ENCODE results near the gene CACNA1A.

The CACNA1A gene

GRCh38 chr19:13343514-13343913 is 162.8 kb downstream of the CACNA1A start:
- TF ChIP-seq, protein P1, sequence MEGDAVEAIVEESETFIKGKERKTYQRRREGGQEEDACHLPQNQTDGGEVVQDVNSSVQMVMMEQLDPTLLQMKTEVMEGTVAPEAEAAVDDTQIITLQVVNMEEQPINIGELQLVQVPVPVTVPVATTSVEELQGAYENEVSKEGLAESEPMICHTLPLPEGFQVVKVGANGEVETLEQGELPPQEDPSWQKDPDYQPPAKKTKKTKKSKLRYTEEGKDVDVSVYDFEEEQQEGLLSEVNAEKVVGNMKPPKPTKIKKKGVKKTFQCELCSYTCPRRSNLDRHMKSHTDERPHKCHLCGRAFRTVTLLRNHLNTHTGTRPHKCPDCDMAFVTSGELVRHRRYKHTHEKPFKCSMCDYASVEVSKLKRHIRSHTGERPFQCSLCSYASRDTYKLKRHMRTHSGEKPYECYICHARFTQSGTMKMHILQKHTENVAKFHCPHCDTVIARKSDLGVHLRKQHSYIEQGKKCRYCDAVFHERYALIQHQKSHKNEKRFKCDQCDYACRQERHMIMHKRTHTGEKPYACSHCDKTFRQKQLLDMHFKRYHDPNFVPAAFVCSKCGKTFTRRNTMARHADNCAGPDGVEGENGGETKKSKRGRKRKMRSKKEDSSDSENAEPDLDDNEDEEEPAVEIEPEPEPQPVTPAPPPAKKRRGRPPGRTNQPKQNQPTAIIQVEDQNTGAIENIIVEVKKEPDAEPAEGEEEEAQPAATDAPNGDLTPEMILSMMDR (IDR thresholded peaks at IDR 0.05; ENCODE audit: low read length, missing control alignments), result no peak
- no peak for DNase-seq (ENCODE audit: low read depth)
- H3K4me3 ChIP-seq (replicated peaks; ENCODE audit: low read depth, low read length), result no peak overlapping the region

GRCh38 chr19:13342672-13343071 is 163.6 kb downstream of the CACNA1A start:
- TF ChIP-seq, protein P1 (IDR thresholded peaks at IDR 0.05; ENCODE audit: low read length, missing control alignments), result no peak
- DNase-seq (ENCODE audit: low read depth), result no peak
- H3K4me3 ChIP-seq (replicated peaks; ENCODE audit: low read depth, low read length), result no peak overlapping the region

- no peak for DNase-seq (ENCODE audit: low read depth)
- H3K4me3 ChIP-seq (replicated peaks; ENCODE audit: low read depth, low read length), result no peak overlapping the region
- TF ChIP-seq, protein P1 (IDR thresholded peaks at IDR 0.05; ENCODE audit: low read length, missing control alignments), result no peak
Measured at GRCh38 chr19:13339869-13340268, 166.4 kb downstream of the CACNA1A start.

- H3K4me3 ChIP-seq (replicated peaks; ENCODE audit: low read depth, low read length), result no peak overlapping the region
- TF ChIP-seq, protein P1 (IDR thresholded peaks at IDR 0.05; ENCODE audit: low read length, missing control alignments), result no peak
- no peak for DNase-seq (ENCODE audit: low read depth)
Measured at GRCh38 chr19:13337181-13337580, 169.1 kb downstream of the CACNA1A start.

GRCh38 chr19:13334801-13335481 is 171.3 kb downstream of the CACNA1A start:
- DNase-seq (ENCODE audit: low read depth), result no peak
- TF ChIP-seq, protein P1 (IDR thresholded peaks at IDR 0.05; ENCODE audit: low read length, missing control alignments), result no peak

GRCh38 chr19:13330285-13330684 is 176.0 kb downstream of the CACNA1A start:
- no peak for DNase-seq (ENCODE audit: low read depth)
- H3K4me3 ChIP-seq (replicated peaks; ENCODE audit: low read depth, low read length), result no peak overlapping the region
- TF ChIP-seq, protein P1 (IDR thresholded peaks at IDR 0.05; ENCODE audit: low read length, missing control alignments), result no peak

More at GRCh38 chr19:13334801-13335481, 171.3 kb downstream of the CACNA1A start:
- H3K4me3 ChIP-seq (replicated peaks; ENCODE audit: low read depth, low read length), result no peak overlapping the region

GRCh38 chr19:13329766-13330165 is 176.5 kb downstream of the CACNA1A start:
- no peak for DNase-seq (ENCODE audit: low read depth)
- TF ChIP-seq, protein P1 (IDR thresholded peaks at IDR 0.05; ENCODE audit: low read length, missing control alignments), result no peak

More at GRCh38 chr19:13329766-13330165, 176.5 kb downstream of the CACNA1A start:
- H3K4me3 ChIP-seq (replicated peaks; ENCODE audit: low read depth, low read length), result no peak overlapping the region
